Natural killer cell (primary cell): ENCODE measurements around the gene XRCC6. TPM values are rescaled to one million over a fixed set of nuclear protein-coding genes. Genes with fewer than 3 reads are reported as not detected.
"Not testable (repeated sequence)": the region's sequence is repeated elsewhere in the genome, so short reads cannot be mapped to it uniquely, and the experiment has no call there.

Experiments
- ATAC-seq, 3 donors: fragments of 150-1000 bp in 2 of 3; fragments of 200-7000 bp in 1 of 3; cut with Tn5 transposase; 1 replicate in 1 of 3; 2 replicates in 2 of 3; pipeline ENCODE4 v1.10.0; 2021; ENCODE audit warnings: mild to moderate bottlenecking in 2 of 3, moderate library complexity in 2 of 3
- DNase-seq, 2 donors: peaks; one replicate each; pipeline versions ENCODE4 v3.0.0 to v3.0.0-alpha.2; 2013 to 2021; ENCODE audit warnings: mixed read lengths in 1 of 2
- H3K27ac ChIP-seq: one replicate; pipeline ENCODE4 v1.5.1; 2013; ENCODE audit warnings: mild to moderate bottlenecking, low read length
- H3K27me3 ChIP-seq: one replicate; pipeline ENCODE4 v1.6.1; 2013; ENCODE audit warnings: low read length; ENCODE audit not compliant: control insufficient read depth, insufficient read depth
- H3K36me3 ChIP-seq: one replicate; pipeline ENCODE4 v1.6.1; 2013; ENCODE audit warnings: low read length; ENCODE audit not compliant: control insufficient read depth, insufficient read depth
- H3K4me1 ChIP-seq: one replicate; pipeline ENCODE4 v1.6.1; 2013; ENCODE audit warnings: low read length; ENCODE audit not compliant: control insufficient read depth, insufficient read depth
- H3K4me3 ChIP-seq: one replicate; pipeline ENCODE4 v1.5.1; 2013; ENCODE audit warnings: low read length
- H3K9me3 ChIP-seq: one replicate; pipeline ENCODE4 v1.6.1; 2013; ENCODE audit warnings: low read length; ENCODE audit not compliant: control insufficient read depth, insufficient read depth
- H3K27ac Mint-ChIP-seq, 2 donors: one replicate each; pipeline ENCODE4 v1.8.0; 2022; ENCODE audit warnings: mild to moderate bottlenecking in 2 of 2, mixed read lengths in 2 of 2, moderate library complexity in 1 of 2
- H3K27me3 Mint-ChIP-seq, 2 donors: one replicate each; pipeline ENCODE4 v1.8.0; 2022; ENCODE audit warnings: low read depth in 2 of 2, mixed read lengths in 2 of 2
- H3K36me3 Mint-ChIP-seq: one replicate; pipeline ENCODE4 v1.8.0; 2022; ENCODE audit warnings: mixed read lengths
- H3K4me1 Mint-ChIP-seq, 2 donors: one replicate each; pipeline ENCODE4 v1.8.0; 2022; ENCODE audit warnings: mixed read lengths in 2 of 2
- H3K4me3 Mint-ChIP-seq: one replicate; pipeline ENCODE4 v1.8.0; 2022; ENCODE audit warnings: mild to moderate bottlenecking, moderate library complexity, mixed read lengths
- H3K9me3 Mint-ChIP-seq, 2 donors: one replicate each; pipeline ENCODE4 v1.8.0; 2022; ENCODE audit warnings: mixed read lengths in 2 of 2
- WGBS: methylation state at CpG from one replicate; pipeline ENCODE4 v1.1.7; 2013; ENCODE audit warnings: missing lambda C conversion rate; ENCODE audit not compliant: insufficient coverage; 5-methylcytosine and 5-hydroxymethylcytosine counted together
- intact Hi-C: fragments of 100-400 bp; cut with micrococcal nuclease; formaldehyde crosslinking; loops from one replicate; pipeline ENCODE4 v1.14.2; 2022
- total RNA-seq, 4 donors: library from RNA; stranded (reverse); fragments of 120-200 nt in 1 of 4; gene quantifications; one replicate each; pipeline versions ENCODE4 v1.2.3 to v1.2.4, GENCODE V29; 2013 to 2022
- TF ChIP-seq, protein P1 (sequence below): fragments of 200-600 bp; IDR thresholded peaks from one replicate; pipeline ENCODE4 v1.8.0; 2022; ENCODE audit warnings: antibody characterized with exemption

XRCC6 gene
- 100 to 1,000 TPM; 134 to 142 (median 140) TPM for total RNA-seq
- total RNA-seq (2013): 195 TPM

DNA sequence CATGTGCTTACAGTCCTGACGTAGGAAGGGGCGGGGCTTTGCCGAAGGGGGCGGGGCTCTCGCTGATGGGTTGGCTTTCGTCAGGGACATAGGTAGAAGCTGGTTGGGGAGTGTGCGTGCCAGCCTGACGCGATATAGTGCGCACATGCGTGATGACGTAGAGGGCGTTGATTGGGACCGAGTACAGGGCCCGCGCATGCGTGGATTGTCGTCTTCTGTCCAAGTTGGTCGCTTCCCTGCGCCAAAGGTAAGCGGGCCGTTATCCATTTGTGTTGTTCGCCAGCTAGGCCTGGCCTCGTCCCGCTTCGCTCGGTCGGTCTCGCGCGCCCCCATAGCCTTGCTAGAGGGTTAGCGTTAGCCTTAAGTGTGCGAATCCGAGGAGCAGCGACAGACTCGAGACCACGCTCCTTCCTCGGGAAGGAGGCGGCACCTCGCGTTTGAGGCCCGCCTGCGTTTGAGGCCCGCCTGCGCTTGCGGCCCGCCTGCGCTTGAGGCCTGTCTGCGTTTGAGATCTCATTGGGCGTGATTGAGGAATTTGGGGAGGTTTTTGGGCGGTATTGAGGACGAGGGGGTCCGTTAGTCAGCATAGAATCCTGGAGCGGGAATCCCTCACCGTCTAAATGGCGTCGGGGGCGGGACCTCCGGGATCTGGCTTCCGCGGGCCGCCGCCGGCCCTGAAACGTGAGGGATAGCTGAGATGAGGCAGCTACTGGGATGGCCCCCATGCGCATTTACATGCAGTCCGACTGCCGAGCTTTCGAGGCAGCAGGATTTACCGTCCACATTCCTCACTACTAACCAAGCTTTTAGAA, at the start of gene XRCC6:
XRCC6 (plus strand) TSS at position 197 of the 812 bp plus-strand sequence. CDS start 710 bp downstream, outside the sequence.
- Mint-ChIP-seq H3K9me3 (no peaks in the 10 kb centered on the region), H3K27me3 (no peaks in the 10 kb centered on the region), H3K36me3 (no peaks in the 10 kb centered on the region), H3K4me3 (peak within 1 kb of the TSS; percentile 100), H3K4me1 (peaks cover 21 to 26% of the 10 kb centered on the region in 2 donors), H3K27ac (peak within 1 kb of the TSS; percentile 97 to 100)
- DNase-seq (peak; percentile 99 to 100), ATAC-seq (peak; percentile 92 to 99 (median 92))
- Histone ChIP-seq H3K36me3 (peaks cover 28% of the 10 kb centered on the region), H3K4me3 (peak within 1 kb of the TSS; percentile 89), H3K27me3 (no peaks in the 10 kb centered on the region), H3K27ac (peak within 1 kb of the TSS; percentile 96), H3K9me3 (no peaks in the 10 kb centered on the region), H3K4me1 (peaks cover 13% of the 10 kb centered on the region)
- intact Hi-C loops: loop anchor here (1.0 kb wide), 3 partner anchors 32 to 77 kb away; partner anchors contain the start of genes PMM1 and POLR3H
- TF ChIP-seq, protein P1, sequence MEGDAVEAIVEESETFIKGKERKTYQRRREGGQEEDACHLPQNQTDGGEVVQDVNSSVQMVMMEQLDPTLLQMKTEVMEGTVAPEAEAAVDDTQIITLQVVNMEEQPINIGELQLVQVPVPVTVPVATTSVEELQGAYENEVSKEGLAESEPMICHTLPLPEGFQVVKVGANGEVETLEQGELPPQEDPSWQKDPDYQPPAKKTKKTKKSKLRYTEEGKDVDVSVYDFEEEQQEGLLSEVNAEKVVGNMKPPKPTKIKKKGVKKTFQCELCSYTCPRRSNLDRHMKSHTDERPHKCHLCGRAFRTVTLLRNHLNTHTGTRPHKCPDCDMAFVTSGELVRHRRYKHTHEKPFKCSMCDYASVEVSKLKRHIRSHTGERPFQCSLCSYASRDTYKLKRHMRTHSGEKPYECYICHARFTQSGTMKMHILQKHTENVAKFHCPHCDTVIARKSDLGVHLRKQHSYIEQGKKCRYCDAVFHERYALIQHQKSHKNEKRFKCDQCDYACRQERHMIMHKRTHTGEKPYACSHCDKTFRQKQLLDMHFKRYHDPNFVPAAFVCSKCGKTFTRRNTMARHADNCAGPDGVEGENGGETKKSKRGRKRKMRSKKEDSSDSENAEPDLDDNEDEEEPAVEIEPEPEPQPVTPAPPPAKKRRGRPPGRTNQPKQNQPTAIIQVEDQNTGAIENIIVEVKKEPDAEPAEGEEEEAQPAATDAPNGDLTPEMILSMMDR: no peak
- under 1% methylated on average over 70 of the region's 70 CpGs for WGBS

DNA sequence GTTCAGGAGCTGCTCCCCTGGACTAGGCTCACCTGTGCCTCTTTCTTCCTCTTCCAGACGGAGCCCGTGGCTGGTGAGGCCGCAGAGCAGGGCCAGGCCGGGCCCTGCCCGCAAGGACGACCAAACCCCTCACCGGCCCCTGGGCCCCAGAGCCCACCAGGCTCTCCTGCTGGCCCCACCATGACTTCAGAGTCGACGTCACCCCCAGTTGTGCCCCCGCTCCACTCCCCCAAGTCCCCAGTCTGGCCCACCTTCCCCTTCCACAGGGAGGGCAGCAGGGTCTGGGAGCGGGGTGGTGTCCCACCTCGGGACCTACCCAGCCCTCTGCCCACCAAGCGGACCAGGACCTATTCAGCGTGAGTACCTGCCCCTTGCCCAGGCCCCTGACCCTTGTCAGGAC, 49.3 kb upstream of the XRCC6 start:
- Histone ChIP-seq H3K4me1 (no peaks in the 10 kb centered on the region), H3K9me3 (no peaks in the 10 kb centered on the region), H3K4me3 (no peak overlapping the region), H3K36me3 (no peaks in the 10 kb centered on the region), H3K27ac (no peak overlapping the region), H3K27me3 (no peaks in the 10 kb centered on the region)
- WGBS: 91% methylated on average over 14 of the region's 14 CpGs
- TF ChIP-seq, protein P1: no peak
- H3K4me3 Mint-ChIP-seq: no peak overlapping the region
- H3K9me3 Mint-ChIP-seq: no peaks in the 10 kb centered on the region
- no peaks in the 10 kb centered on the region for H3K4me1 Mint-ChIP-seq
- DNase-seq (no peak), ATAC-seq (no peak)
- no peaks in the 10 kb centered on the region for H3K36me3 Mint-ChIP-seq
- intact Hi-C loops: no loop called here
- no peaks in the 10 kb centered on the region for H3K27me3 Mint-ChIP-seq
- H3K27ac Mint-ChIP-seq: no peak overlapping the region

DNA sequence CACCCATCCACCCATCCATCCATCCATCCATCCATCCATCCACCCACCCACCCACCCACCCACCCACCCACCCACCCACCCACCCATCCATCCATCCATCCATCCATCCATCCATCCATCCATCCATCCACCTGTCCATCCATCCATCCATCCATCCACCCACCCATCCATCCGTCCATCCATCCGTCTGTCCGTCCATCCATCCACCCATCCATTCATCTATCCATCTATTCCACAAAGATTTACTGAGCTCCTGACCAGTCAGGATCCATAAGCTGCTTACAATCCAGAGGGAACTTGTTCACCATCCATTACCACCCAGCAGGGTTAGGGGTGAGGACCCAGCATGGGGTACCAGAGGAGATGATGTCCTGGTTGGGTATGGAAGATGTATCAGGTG, 48.8 kb upstream of the XRCC6 start:
- H3K4me1 Mint-ChIP-seq, H3K36me3 Mint-ChIP-seq, H3K9me3 Mint-ChIP-seq, H3K4me1 ChIP-seq, intact Hi-C loops, H3K27me3 Mint-ChIP-seq, H3K36me3 ChIP-seq, H3K27me3 ChIP-seq, DNase-seq, H3K27ac Mint-ChIP-seq, H3K27ac ChIP-seq, H3K9me3 ChIP-seq, ATAC-seq, H3K4me3 ChIP-seq, H3K4me3 Mint-ChIP-seq: not testable (repeated sequence)
- 97% methylated on average over 3 of the region's 3 CpGs for WGBS

DNA sequence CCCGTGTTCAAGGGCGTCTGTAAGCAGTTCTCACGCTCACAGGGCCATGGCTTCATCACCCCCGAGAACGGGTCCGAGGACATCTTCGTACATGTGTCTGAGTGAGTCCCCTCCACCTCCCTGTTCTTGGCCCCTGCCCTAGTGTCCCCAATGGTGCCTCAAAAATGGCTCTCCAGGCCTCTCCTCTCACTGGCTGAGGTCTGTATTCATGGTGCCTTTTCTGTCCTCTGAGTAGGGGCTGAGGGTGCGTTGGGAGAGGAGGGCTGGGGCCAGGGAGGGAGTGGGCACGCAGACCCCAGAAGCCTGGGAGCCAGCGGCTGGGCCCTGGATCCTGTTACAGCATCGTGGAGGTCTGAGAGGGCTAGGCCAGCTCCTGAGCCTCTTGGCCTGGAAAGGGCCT, 47.4 kb upstream of the XRCC6 start:
- 97% methylated on average over 11 of the region's 11 CpGs for WGBS
- no peak for ATAC-seq
- Histone ChIP-seq H3K36me3 (peaks cover 3% of the 10 kb centered on the region), H3K27ac (no peak overlapping the region), H3K9me3 (no peaks in the 10 kb centered on the region), H3K4me1 (no peaks in the 10 kb centered on the region), H3K27me3 (no peaks in the 10 kb centered on the region), H3K4me3 (no peak overlapping the region)
- no peaks in the 10 kb centered on the region for H3K4me1 Mint-ChIP-seq
- H3K27ac Mint-ChIP-seq: no peak overlapping the region
- H3K4me3 Mint-ChIP-seq: no peak overlapping the region
- no peaks in the 10 kb centered on the region for H3K36me3 Mint-ChIP-seq
- no peak for DNase-seq
- H3K27me3 Mint-ChIP-seq: no peaks in the 10 kb centered on the region
- intact Hi-C loops: no loop called here
- no peaks in the 10 kb centered on the region for H3K9me3 Mint-ChIP-seq
- TF ChIP-seq, protein P1: no peak
